PFSK-1 (cell line): ENCODE results near the gene PCDHGA1.

ENCODE experiments used
- POLR2AphosphoS5 ChIP-seq: IDR thresholded peaks from 2 replicates; pipeline ENCODE4 v1.6.1; 2012; ENCODE audit warnings: low read depth, mild to moderate bottlenecking, control low read depth, low read length, moderate library complexity
- REST ChIP-seq, 2 experiments: IDR thresholded peaks; 2 replicates each; pipeline versions ENCODE4 v1.6.1 to v1.8.0; 2011 to 2012; ENCODE audit warnings: low read depth in 2 of 2, low read length in 2 of 2, control low read depth in 1 of 2, inconsistent platforms in 1 of 2, mild to moderate bottlenecking in 1 of 2, moderate library complexity in 1 of 2; ENCODE audit not compliant: insufficient read depth in 1 of 2
- SIN3A ChIP-seq: IDR thresholded peaks from 2 replicates; pipeline ENCODE4 v1.6.1; 2012; ENCODE audit warnings: mild to moderate bottlenecking, low read length, moderate library complexity, borderline replicate concordance; ENCODE audit not compliant: insufficient read depth
- TAF1 ChIP-seq: IDR thresholded peaks from 2 replicates; pipeline ENCODE4 v1.6.1; 2012; ENCODE audit warnings: low read length, control low read depth, borderline replicate concordance; ENCODE audit not compliant: insufficient read depth

GRCh38 chr5:141392429-141393198 is 62.3 kb downstream of the PCDHGA1 start, which contains the start of gene PCDHGA8:
- TF ChIP-seq POLR2AphosphoS5 (no peak), TAF1 (no peak), REST (IDR thresholded peaks at IDR 0.05; ENCODE audit: insufficient read depth in 1 of 2, low read depth in 2 of 2, low read length in 2 of 2) (no peak), SIN3A (no peak)
